ENCODE data around the gene RPTOR.

- TF ChIP-seq CTCF (IDR thresholded peaks at IDR 0.05; ENCODE audit: low read length) (no peak), EZH2 (IDR thresholded peaks at IDR 0.05; ENCODE audit: borderline replicate concordance, low read length) (no peak)
Measured at GRCh38 chr17:80923211-80924110, 378.8 kb downstream of the RPTOR start.

Data from OCI-LY1 (cell line).